GM13977 (cell line): ENCODE measurements around the gene MOGAT1.
A peak's percentile ranks its signal among the peaks of the same experiment; 100 is the strongest.

Source experiments
- DNase-seq: peaks from one replicate; pipeline ENCODE4 v3.0.0; 2012; ENCODE audit warnings: low spot score
- in situ Hi-C: fragments of 300-500 bp; cut with MboI; formaldehyde crosslinking; loops from one replicate; pipeline ENCODE4 v1.12.0; 2022; ENCODE audit warnings: low sequenced_read_pairs, low pct_unique_long_range_greater_than_20kb, mixed read lengths, inconsistent platforms; ENCODE audit not compliant: unreplicated experiment
- TF ChIP-seq, protein P1 (sequence below): IDR thresholded peaks from 2 replicates; pipeline ENCODE4 v1.5.1; 2012; ENCODE audit warnings: mild to moderate bottlenecking, control low read depth; ENCODE audit not compliant: insufficient read depth; ENCODE audit errors: extremely low read depth, missing control alignments

MOGAT1 gene

DNA sequence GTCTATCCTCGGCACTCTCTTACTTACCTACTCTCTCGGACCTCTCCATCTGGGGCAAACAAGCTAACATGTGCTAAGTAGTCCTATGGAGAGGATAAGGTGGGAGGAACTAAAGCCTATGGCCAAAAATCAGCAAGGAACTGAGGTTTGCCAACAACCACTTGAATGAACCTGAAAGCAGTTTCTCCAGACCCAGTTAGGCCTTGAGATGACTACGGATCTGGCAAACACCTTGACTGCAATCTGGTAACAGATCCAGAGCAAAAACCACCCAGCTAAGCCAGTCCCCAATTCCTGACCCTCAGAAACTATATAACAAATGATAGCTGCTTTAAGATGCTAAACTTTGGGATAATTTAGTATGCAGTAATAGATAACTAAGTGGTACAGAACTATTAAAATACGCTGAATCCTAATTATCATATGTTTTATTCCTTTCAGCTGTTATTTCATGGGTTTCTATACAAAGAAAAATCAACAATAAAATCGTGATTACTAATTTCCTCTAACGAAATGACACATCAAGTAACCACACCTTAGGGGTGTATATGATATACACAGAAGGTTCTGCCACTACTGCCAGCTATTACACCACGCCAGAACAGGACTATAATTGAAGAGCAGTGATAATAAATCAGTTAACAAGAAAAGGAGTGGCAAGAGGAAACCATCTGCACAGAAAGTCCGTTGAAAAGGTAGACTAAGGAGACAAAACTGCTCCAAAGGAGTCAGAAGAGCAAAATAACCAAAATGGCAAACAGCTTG lies 18.8 kb upstream of the MOGAT1 start:
- no peak for DNase-seq
- TF ChIP-seq, protein P1, sequence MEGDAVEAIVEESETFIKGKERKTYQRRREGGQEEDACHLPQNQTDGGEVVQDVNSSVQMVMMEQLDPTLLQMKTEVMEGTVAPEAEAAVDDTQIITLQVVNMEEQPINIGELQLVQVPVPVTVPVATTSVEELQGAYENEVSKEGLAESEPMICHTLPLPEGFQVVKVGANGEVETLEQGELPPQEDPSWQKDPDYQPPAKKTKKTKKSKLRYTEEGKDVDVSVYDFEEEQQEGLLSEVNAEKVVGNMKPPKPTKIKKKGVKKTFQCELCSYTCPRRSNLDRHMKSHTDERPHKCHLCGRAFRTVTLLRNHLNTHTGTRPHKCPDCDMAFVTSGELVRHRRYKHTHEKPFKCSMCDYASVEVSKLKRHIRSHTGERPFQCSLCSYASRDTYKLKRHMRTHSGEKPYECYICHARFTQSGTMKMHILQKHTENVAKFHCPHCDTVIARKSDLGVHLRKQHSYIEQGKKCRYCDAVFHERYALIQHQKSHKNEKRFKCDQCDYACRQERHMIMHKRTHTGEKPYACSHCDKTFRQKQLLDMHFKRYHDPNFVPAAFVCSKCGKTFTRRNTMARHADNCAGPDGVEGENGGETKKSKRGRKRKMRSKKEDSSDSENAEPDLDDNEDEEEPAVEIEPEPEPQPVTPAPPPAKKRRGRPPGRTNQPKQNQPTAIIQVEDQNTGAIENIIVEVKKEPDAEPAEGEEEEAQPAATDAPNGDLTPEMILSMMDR = no peak
- in situ Hi-C loops = no loop called here

DNA sequence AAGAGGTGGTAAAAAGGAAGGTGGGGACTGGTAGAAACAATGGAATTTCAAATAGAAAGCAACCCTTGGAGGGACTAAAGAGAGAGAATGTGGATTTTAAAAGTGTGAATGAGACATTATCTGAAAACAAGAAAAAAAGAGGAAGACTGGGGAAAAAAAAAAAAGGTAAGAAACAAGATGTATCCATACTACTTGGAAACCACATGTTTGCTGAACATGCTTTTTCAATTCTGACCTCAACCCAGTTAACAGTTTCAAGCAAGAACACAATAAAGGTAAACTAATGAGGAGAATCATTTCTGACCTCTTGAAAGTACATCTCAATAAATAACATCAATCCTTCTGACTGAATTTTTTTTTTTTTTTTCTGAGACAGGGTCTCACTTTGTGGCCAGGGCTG lies 18.2 kb upstream of the MOGAT1 start:
- TF ChIP-seq, protein P1 = no peak
- no peak for DNase-seq
- in situ Hi-C loops = no loop called here

DNA sequence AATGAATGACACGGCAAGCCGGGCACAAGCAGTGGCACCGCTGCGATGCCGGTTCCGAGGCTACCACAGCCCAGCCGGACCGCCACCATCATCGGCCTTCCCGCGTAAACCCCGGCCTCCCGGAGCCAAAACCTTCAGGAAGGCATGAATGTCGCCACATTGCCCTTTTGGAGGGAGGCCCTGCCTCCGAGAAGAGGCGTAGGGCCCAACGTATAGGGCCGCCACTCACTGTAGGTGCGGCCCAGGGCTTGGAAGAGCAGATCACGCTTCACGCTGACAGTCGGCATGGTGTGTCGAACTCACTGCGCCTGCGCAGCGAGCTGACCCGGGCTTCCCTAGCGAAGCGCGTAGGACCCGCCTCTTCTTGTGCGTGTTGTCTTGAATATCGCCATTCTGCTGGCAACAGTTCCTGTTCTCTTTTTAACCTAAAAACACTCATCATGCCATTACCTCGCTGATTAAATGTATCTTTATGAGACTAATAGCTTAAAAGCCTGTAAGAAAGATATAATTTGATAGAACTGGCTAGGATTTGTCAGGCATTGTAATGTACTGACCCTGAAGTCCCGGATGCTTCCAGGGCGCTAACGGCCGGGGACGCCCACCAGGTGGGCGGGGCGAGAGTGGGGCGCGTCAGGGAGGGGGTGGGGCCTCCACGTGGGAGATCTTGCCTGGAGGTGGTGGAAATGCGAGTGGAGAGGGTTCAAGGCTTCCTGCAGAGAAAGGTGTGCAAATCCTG lies 15.5 kb upstream of the MOGAT1 start, which contains the start of gene FARSB:
FARSB (minus strand) TSS at position 306 of the 739 bp plus-strand sequence; CDS start at position 287, 19 bp downstream.
- in situ Hi-C loops = no loop called here
- TF ChIP-seq, protein P1 = no peak
- DNase-seq = peak; percentile 91

DNA sequence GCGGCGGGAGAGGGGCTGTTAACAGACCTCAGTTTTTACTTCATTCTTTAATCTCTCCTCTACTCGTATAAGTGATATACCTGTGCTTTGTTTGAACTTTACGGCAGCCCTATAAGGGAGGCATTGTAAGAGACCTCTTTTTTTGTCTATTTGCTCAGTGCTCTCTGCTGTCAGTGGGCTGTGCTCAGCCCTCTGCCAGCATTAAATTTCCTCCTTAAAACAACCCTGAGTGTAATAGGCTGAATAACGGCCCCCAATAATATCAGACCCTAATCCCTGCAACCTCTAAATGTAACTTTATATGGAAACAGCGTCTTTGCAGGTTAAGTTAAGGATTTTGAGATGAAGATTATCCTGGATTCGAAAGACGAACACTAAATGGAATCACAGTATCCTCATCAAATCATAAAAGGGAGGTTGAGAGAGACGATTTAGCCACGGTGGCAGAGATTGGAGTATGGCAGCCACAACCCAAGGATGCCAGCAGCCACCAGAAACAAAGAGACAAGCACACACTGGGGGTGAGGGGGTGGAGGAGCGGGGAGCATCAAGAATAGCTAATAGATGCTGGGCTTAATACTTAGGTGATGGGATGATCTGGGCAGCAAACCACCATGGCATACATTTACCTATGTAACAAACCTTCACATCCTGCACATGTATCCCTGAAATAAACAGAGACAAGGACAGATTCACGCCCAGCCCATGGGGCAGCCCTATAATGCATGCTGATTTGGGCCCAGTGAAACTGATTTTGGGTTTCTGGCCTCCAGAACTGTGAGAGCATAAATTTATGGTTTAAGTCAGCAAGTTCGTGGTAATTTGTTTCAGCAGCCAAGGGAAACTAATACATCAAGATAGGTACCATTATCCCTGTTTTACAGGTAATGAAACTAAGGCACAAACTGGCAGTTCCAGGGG lies 14.7 kb upstream of the MOGAT1 start:
- DNase-seq = no peak
- in situ Hi-C loops = no loop called here
- TF ChIP-seq, protein P1 = no peak

DNA sequence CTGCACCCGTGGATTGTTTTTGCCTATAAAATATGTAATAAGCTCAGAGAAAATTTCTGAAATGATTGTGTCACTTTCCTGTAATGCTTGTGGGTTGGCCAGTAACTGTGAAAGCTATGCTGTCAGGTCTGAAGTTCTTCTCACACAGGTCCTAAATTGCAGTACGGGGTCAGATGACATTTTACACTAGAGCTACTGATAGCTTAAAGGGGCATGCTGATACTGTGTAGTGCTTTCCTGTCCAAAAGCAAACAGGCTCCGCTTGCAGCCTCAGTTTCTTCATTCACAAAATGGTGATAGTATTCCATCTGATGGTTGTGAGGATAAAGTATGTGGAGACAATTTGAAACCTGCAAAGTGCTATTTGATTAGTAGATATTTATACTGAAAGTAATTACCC lies 8.0 kb upstream of the MOGAT1 start:
- TF ChIP-seq, protein P1 = no peak
- no peak for DNase-seq
- in situ Hi-C loops = no loop called here
